ENCODE measurements around the gene TFF3.
A peak's percentile ranks its signal among the peaks of the same experiment; 100 is the strongest.

Gene TFF3

DNA sequence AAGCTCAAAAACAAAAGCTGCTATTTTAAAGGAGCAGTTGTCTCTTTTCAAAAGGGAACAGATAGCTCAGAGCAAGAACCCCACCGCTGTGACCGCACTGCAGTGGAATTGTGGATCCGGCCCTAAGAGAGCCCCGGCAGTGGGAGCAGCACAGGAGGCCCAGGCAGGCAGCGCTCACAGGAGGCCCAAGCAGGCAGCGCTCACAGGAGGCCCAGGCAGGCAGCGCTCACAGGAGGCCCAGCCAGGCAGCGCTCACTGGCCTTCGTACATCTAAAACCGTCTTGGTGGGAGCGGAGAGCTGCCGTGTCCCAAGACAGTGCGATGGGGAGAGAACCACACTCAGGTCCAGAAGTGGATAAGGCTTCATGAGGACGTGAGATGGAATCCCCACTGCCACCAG, 4.0 kb downstream of the TFF3 start:
- H3K36me3 ChIP-seq (ENCODE audit: control insufficient read depth in 1 of 2, insufficient read depth in 2 of 2, low read depth in 1 of 2, low read length in 2 of 2): peaks cover 0 to 4% of the 10 kb centered on the region in 2 experiments
- no peak overlapping the region for H3K18ac ChIP-seq (ENCODE audit: low read depth in 1 of 2, low read length in 2 of 2)
- H2BK120ac ChIP-seq (ENCODE audit: low read depth, low read length): no peak overlapping the region
- H3K9ac ChIP-seq (ENCODE audit: low read length): no peak overlapping the region
- H3K4me1 ChIP-seq (ENCODE audit: control insufficient read depth, insufficient read depth, low read depth, low read length): peaks cover 42% of the 10 kb centered on the region
- H3K79me1 ChIP-seq (replicated peaks; ENCODE audit: low read length, poor library complexity, severe bottlenecking): peaks cover 1% of the 10 kb centered on the region
- no peak overlapping the region for H3K27ac ChIP-seq (ENCODE audit: low read length, poor library complexity, severe bottlenecking)
- 80% methylated on average over 14 of the region's 14 CpGs for WGBS
- H3K4ac ChIP-seq (ENCODE audit: low read depth in 1 of 2, low read length in 2 of 2): no peak overlapping the region
- DNase-seq: no peak
- H3K9me3 ChIP-seq (ENCODE audit: control insufficient read depth, low read length): no peaks in the 10 kb centered on the region
- H2BK15ac ChIP-seq (ENCODE audit: low read depth, poor library complexity, severe bottlenecking): no peak overlapping the region
- H3K14ac ChIP-seq (ENCODE audit: low read length in 2 of 2): no peak overlapping the region
- no peak overlapping the region for H2BK12ac ChIP-seq (ENCODE audit: low read length in 2 of 2)
- H2AFZ ChIP-seq (ENCODE audit: low read depth, low read length): no peak overlapping the region
- H3K4me2 ChIP-seq (ENCODE audit: low read length, poor library complexity, severe bottlenecking): no peak overlapping the region
- H4K8ac ChIP-seq (ENCODE audit: low read length): no peak overlapping the region
- no peak overlapping the region for H3K4me3 ChIP-seq (ENCODE audit: insufficient read depth in 1 of 2, low read depth in 1 of 2, low read length in 2 of 2)
- H2AK5ac ChIP-seq (ENCODE audit: low read length, severe bottlenecking): no peak overlapping the region
- no peak overlapping the region for H3K23ac ChIP-seq (ENCODE audit: low read length in 2 of 2)
- H4K91ac ChIP-seq (ENCODE audit: low read length): no peak overlapping the region
- H2BK5ac ChIP-seq (ENCODE audit: low read depth, low read length, poor library complexity, severe bottlenecking): no peak overlapping the region
- peaks cover 16 to 96% of the 10 kb centered on the region in 2 experiments for H3K27me3 ChIP-seq (ENCODE audit: control insufficient read depth in 1 of 2, insufficient read depth in 1 of 2, low read length in 2 of 2)

- Histone ChIP-seq H3K27me3 (ENCODE audit: control insufficient read depth in 1 of 2, insufficient read depth in 1 of 2, low read length in 2 of 2) (peaks cover 22 to 94% of the 10 kb centered on the region in 2 experiments), H3K4me2 (ENCODE audit: low read length, poor library complexity, severe bottlenecking) (no peak overlapping the region), H3K79me1 (replicated peaks; ENCODE audit: low read length, poor library complexity, severe bottlenecking) (peaks cover 1% of the 10 kb centered on the region), H3K9me3 (ENCODE audit: control insufficient read depth, low read length) (no peaks in the 10 kb centered on the region), H4K91ac (ENCODE audit: low read length) (no peak overlapping the region), H3K14ac (ENCODE audit: low read length in 2 of 2) (no peak overlapping the region), H3K18ac (ENCODE audit: low read depth in 1 of 2, low read length in 2 of 2) (no peak overlapping the region), H3K23ac (ENCODE audit: low read length in 2 of 2) (no peak overlapping the region), H2BK120ac (ENCODE audit: low read depth, low read length) (no peak overlapping the region), H2BK12ac (ENCODE audit: low read length in 2 of 2) (no peak overlapping the region), H2BK5ac (ENCODE audit: low read depth, low read length, poor library complexity, severe bottlenecking) (no peak overlapping the region), H3K36me3 (ENCODE audit: control insufficient read depth in 1 of 2, insufficient read depth in 2 of 2, low read depth in 1 of 2, low read length in 2 of 2) (peaks cover 0 to 4% of the 10 kb centered on the region in 2 experiments), H3K4ac (ENCODE audit: low read depth in 1 of 2, low read length in 2 of 2) (no peak overlapping the region), H3K9ac (ENCODE audit: low read length) (no peak overlapping the region), H2BK15ac (ENCODE audit: low read depth, poor library complexity, severe bottlenecking) (no peak overlapping the region), H2AK5ac (ENCODE audit: low read length, severe bottlenecking) (no peak overlapping the region), H3K4me1 (ENCODE audit: control insufficient read depth, insufficient read depth, low read depth, low read length) (peaks cover 39% of the 10 kb centered on the region), H3K4me3 (ENCODE audit: insufficient read depth in 1 of 2, low read depth in 1 of 2, low read length in 2 of 2) (no peak overlapping the region), H2AFZ (ENCODE audit: low read depth, low read length) (peak overlapping the region; percentile 6), H4K8ac (ENCODE audit: low read length) (no peak overlapping the region), H3K27ac (ENCODE audit: low read length, poor library complexity, severe bottlenecking) (no peak overlapping the region)
- DNase-seq: no peak
- WGBS: 89% methylated on average over 9 of the region's 12 CpGs
These were observed 4.7 kb downstream of the TFF3 start for GRCh38 chr21:42310411-42311001.

DNA sequence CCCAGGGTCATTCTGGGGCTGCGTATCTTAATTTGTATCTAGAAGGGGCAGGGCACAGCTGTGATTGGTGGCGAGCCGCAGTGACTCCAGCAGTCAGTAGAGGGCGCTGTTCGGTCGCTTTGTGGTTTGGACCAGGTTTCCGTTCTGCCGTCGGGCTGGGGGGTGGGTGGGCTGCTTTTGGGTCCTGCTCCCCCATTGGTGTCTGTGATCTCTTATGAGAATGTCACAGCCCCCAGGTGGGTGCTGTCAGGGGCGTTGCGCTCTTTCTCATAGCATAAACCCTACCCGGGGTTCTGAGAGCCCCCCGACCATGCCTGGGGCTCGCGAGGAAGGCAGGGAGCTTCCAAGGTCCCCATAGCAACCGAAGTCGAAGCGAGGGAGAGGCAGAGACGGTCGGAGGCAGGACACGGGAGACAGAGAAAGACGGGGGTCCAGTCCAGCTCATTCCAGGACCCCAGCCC, 5.4 kb downstream of the TFF3 start:
- no peak overlapping the region for H4K8ac ChIP-seq (ENCODE audit: low read length)
- no peak overlapping the region for H2BK120ac ChIP-seq (ENCODE audit: low read depth, low read length)
- H3K4me2 ChIP-seq (ENCODE audit: low read length, poor library complexity, severe bottlenecking): no peak overlapping the region
- no peaks in the 10 kb centered on the region for H3K9me3 ChIP-seq (ENCODE audit: control insufficient read depth, low read length)
- peaks cover 32% of the 10 kb centered on the region for H3K4me1 ChIP-seq (ENCODE audit: control insufficient read depth, insufficient read depth, low read depth, low read length)
- no peak overlapping the region for H3K23ac ChIP-seq (ENCODE audit: low read length in 2 of 2)
- no peak overlapping the region for H2BK5ac ChIP-seq (ENCODE audit: low read depth, low read length, poor library complexity, severe bottlenecking)
- 16% methylated on average over 21 of the region's 22 CpGs for WGBS
- H3K27me3 ChIP-seq (ENCODE audit: control insufficient read depth in 1 of 2, insufficient read depth in 1 of 2, low read length in 2 of 2): peaks cover 26 to 90% of the 10 kb centered on the region in 2 experiments
- no peak overlapping the region for H3K18ac ChIP-seq (ENCODE audit: low read depth in 1 of 2, low read length in 2 of 2)
- H2AFZ ChIP-seq (ENCODE audit: low read depth, low read length): no peak overlapping the region
- no peak overlapping the region for H2BK15ac ChIP-seq (ENCODE audit: low read depth, poor library complexity, severe bottlenecking)
- H2AK5ac ChIP-seq (ENCODE audit: low read length, severe bottlenecking): no peak overlapping the region
- H3K36me3 ChIP-seq (ENCODE audit: control insufficient read depth in 1 of 2, insufficient read depth in 2 of 2, low read depth in 1 of 2, low read length in 2 of 2): peaks cover 0 to 4% of the 10 kb centered on the region in 2 experiments
- no peak overlapping the region for H3K14ac ChIP-seq (ENCODE audit: low read length in 2 of 2)
- H4K91ac ChIP-seq (ENCODE audit: low read length): no peak overlapping the region
- no peak overlapping the region for H3K9ac ChIP-seq (ENCODE audit: low read length)
- no peak overlapping the region for H3K27ac ChIP-seq (ENCODE audit: low read length, poor library complexity, severe bottlenecking)
- H3K4ac ChIP-seq (ENCODE audit: low read depth in 1 of 2, low read length in 2 of 2): no peak overlapping the region
- H3K79me1 ChIP-seq (replicated peaks; ENCODE audit: low read length, poor library complexity, severe bottlenecking): peaks cover 1% of the 10 kb centered on the region
- H2BK12ac ChIP-seq (ENCODE audit: low read length in 2 of 2): no peak overlapping the region
- no peak overlapping the region for H3K4me3 ChIP-seq (ENCODE audit: insufficient read depth in 1 of 2, low read depth in 1 of 2, low read length in 2 of 2)
- peak; percentile 12 for DNase-seq

GRCh38 chr21:42308914-42309752, 6.1 kb downstream of the TFF3 start:
- Histone ChIP-seq H3K79me1 (replicated peaks; ENCODE audit: low read length, poor library complexity, severe bottlenecking) (peaks cover 1% of the 10 kb centered on the region), H2AFZ (ENCODE audit: low read depth, low read length) (no peak overlapping the region), H3K4me3 (ENCODE audit: insufficient read depth in 1 of 2, low read depth in 1 of 2, low read length in 2 of 2) (no peak overlapping the region), H3K9ac (ENCODE audit: low read length) (no peak overlapping the region), H3K18ac (ENCODE audit: low read depth in 1 of 2, low read length in 2 of 2) (no peak overlapping the region), H3K4me2 (ENCODE audit: low read length, poor library complexity, severe bottlenecking) (no peak overlapping the region), H3K27me3 (ENCODE audit: control insufficient read depth in 1 of 2, insufficient read depth in 1 of 2, low read length in 2 of 2) (peaks cover 31 to 90% of the 10 kb centered on the region in 2 experiments), H2BK5ac (ENCODE audit: low read depth, low read length, poor library complexity, severe bottlenecking) (no peak overlapping the region), H4K91ac (ENCODE audit: low read length) (no peak overlapping the region), H3K14ac (ENCODE audit: low read length in 2 of 2) (no peak overlapping the region), H3K36me3 (ENCODE audit: control insufficient read depth in 1 of 2, insufficient read depth in 2 of 2, low read depth in 1 of 2, low read length in 2 of 2) (peaks cover 0 to 4% of the 10 kb centered on the region in 2 experiments), H2BK15ac (ENCODE audit: low read depth, poor library complexity, severe bottlenecking) (no peak overlapping the region), H4K8ac (ENCODE audit: low read length) (no peak overlapping the region), H2BK120ac (ENCODE audit: low read depth, low read length) (no peak overlapping the region), H2AK5ac (ENCODE audit: low read length, severe bottlenecking) (no peak overlapping the region), H3K4ac (ENCODE audit: low read depth in 1 of 2, low read length in 2 of 2) (no peak overlapping the region), H2BK12ac (ENCODE audit: low read length in 2 of 2) (no peak overlapping the region), H3K4me1 (ENCODE audit: control insufficient read depth, insufficient read depth, low read depth, low read length) (peaks cover 29% of the 10 kb centered on the region), H3K27ac (ENCODE audit: low read length, poor library complexity, severe bottlenecking) (no peak overlapping the region), H3K9me3 (ENCODE audit: control insufficient read depth, low read length) (no peaks in the 10 kb centered on the region), H3K23ac (ENCODE audit: low read length in 2 of 2) (no peak overlapping the region)
- WGBS: 65% methylated on average over 22 of the region's 23 CpGs
- no peak for DNase-seq

Data from mesenchymal stem cell (in vitro differentiated cells and primary cell).